GM23248 (cell line): ENCODE data around the gene MGAT5.

Source experiments
- EZH2 ChIP-seq: fragments of 200-600 bp; sonication (generic); IDR thresholded peaks from 2 replicates; pipeline ENCODE4 v1.6.1; 2018; ENCODE audit warnings: antibody characterized with exemption, mild to moderate bottlenecking; ENCODE audit not compliant: insufficient read depth, poor library complexity, severe bottlenecking
- EZH2phosphoT487 ChIP-seq: fragments of 200-600 bp; sonication (generic); IDR thresholded peaks from 2 replicates; pipeline ENCODE4 v1.6.1; 2018; ENCODE audit warnings: antibody characterized with exemption, moderate library complexity, mild to moderate bottlenecking, low read depth; ENCODE audit not compliant: insufficient read depth

DNA sequence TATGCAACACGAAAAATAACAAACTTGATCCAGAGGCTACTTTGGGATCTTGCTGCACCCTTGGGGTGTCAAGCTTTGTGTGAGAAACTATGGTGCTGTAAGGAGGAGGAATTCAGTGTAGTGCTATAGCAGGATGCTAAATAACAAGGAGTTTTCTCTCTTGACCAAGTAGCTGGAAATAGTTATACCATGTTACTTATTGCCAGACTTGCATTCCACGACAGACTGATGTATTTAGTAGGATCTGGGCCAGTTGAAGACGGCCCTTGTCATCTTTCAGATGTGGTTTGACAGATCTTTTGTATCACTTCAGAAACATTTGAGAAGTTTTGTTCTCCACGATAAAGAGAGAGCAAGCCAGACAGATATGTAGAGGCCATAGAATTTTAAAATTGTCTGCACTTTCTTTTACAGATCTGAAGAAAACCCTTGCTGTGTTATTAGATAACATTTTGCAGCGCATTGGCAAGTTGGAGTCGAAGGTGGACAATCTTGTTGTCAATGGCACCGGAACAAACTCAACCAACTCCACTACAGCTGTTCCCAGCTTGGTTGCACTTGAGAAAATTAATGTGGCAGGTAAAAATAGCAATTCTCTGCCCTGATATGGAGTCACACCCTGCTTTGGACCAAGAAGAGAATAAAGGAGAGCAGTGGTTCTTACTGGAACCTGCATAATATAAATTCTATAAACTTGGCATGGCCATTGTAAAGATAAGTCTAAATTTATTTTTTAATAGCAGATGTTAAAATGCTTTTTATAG lies 16.3 kb downstream of the MGAT5 start:
- TF ChIP-seq EZH2phosphoT487 (no peak), EZH2 (no peak)
